RWPE1 (cell line): ENCODE measurements around the gene RRAGD.

Source experiments
- CTCF ChIA-PET: fragments of 350-600 bp; sonication (Branson Sonifier 250); formaldehyde crosslinking; extraction: SDS; loops from one replicate; lab custom pipeline; 2021; lab: Yijun Ruan, JAX
- POLR2A ChIA-PET: fragments of 400-600 bp; formaldehyde crosslinking; extraction: SDS; loops from one replicate; lab custom pipeline; 2020; ENCODE audit warnings: antibody characterized with exemption; ENCODE audit not compliant: low non-redundant PET; lab: Yijun Ruan, JAX
- DNase-seq: peaks from one replicate; pipeline ENCODE4 v3.0.0; 2012; ENCODE audit warnings: low spot score
- H3K27ac ChIP-seq: fragments of 450-650 bp; 2 replicates; pipeline ENCODE4 v1.5.1; 2017
- TF ChIP-seq, protein P1 (sequence below): fragments of 450-650 bp; conservative IDR thresholded peaks from 2 replicates; pipeline ENCODE4 v1.5.1; 2017; ENCODE audit warnings: low read depth, mild to moderate bottlenecking

Gene RRAGD

DNA sequence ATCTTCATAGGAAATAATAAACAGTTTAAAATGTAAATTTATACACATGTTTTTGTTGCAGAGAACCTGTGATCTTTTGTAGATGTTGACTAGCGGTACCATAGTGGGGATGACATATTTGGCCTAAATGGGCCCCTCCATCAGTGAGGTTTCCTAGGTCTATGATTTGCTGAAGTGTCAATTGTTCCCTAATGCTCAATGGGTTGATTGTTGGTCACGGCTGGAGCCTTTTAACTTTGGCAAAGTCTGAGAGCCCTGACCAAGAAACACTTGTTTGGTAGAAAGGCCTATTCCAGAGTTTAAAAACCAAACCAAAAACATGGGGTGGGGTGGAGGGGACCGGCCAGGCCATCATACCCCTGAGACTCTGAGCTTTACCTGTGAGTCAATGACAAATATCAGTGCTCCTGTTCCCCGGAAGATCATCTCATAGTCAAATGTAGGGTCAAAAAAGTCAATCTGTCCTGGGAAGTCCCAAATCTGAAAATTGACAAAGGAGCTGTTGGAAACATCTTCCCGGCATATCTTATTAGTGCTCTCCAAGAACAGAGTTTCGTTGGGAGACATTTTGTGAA is 25.1 kb downstream of the RRAGD start:
- CTCF ChIA-PET, result interaction anchor here (0.7 kb wide), 2 partner anchors 15 to 178 kb away, joined by 3 to 4 read pairs; no protein-coding TSS in a partner anchor
- POLR2A ChIA-PET, result no interaction called here
- TF ChIP-seq, protein P1, sequence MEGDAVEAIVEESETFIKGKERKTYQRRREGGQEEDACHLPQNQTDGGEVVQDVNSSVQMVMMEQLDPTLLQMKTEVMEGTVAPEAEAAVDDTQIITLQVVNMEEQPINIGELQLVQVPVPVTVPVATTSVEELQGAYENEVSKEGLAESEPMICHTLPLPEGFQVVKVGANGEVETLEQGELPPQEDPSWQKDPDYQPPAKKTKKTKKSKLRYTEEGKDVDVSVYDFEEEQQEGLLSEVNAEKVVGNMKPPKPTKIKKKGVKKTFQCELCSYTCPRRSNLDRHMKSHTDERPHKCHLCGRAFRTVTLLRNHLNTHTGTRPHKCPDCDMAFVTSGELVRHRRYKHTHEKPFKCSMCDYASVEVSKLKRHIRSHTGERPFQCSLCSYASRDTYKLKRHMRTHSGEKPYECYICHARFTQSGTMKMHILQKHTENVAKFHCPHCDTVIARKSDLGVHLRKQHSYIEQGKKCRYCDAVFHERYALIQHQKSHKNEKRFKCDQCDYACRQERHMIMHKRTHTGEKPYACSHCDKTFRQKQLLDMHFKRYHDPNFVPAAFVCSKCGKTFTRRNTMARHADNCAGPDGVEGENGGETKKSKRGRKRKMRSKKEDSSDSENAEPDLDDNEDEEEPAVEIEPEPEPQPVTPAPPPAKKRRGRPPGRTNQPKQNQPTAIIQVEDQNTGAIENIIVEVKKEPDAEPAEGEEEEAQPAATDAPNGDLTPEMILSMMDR, result no peak
- H3K27ac ChIP-seq, result no peak overlapping the region
- DNase-seq, result no peak

GRCh38 chr6:89385846-89386245 is 26.2 kb downstream of the RRAGD start:
- DNase-seq, result no peak
- TF ChIP-seq, protein P1, result no peak
- ChIA-PET CTCF (interaction anchor here (1.2 kb wide), 1 partner anchor 14 kb away, joined by 5 read pairs; no protein-coding TSS in a partner anchor), POLR2A (no interaction called here)
- H3K27ac ChIP-seq, result peak overlapping the region; percentile 75

GRCh38 chr6:89385156-89385667 is 26.9 kb downstream of the RRAGD start:
- CTCF ChIA-PET, result interaction anchor here (0.5 to 1.2 kb wide), 2 partner anchors 13 to 402 kb away, joined by 4 to 5 read pairs; no protein-coding TSS in a partner anchor
- H3K27ac ChIP-seq, result peak overlapping the region; percentile 75
- DNase-seq, result peak; percentile 75
- TF ChIP-seq, protein P1, result no peak
- POLR2A ChIA-PET, result no interaction called here

- CTCF ChIA-PET, result interaction anchor here (1.5 kb wide), 1 partner anchor 9 kb away, joined by 4 read pairs; no protein-coding TSS in a partner anchor
- no peak for DNase-seq
- POLR2A ChIA-PET, result no interaction called here
Measured at GRCh38 chr6:89381031-89381430, 31.0 kb downstream of the RRAGD start.

GRCh38 chr6:89379281-89379680 is 32.8 kb downstream of the RRAGD start:
- ChIA-PET POLR2A (no interaction called here), CTCF (no interaction called here)
- no peak overlapping the region for H3K27ac ChIP-seq
- TF ChIP-seq, protein P1, result no peak
- DNase-seq, result no peak

More at GRCh38 chr6:89381031-89381430, 31.0 kb downstream of the RRAGD start:
- no peak overlapping the region for H3K27ac ChIP-seq
- TF ChIP-seq, protein P1, result no peak

DNA sequence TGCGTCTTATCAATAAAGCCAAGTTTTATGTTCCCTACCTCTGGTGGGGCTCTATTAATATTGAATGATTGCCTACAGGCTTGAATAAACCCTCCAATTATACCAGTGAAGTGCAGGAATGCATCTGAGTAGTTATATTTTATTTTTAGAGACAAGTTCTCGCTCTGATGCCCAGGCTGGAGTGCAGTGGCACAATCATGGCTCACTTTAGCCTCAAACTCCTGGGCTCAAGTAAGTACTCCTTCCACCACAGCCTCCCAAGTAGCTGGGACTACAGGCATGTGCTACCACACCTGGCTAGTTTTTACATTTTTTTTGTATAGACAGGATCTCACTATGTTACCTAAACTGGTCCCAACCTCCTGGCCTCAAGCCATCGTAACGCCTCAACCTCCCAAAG is 33.4 kb downstream of the RRAGD start:
- ChIA-PET CTCF (no interaction called here), POLR2A (no interaction called here)
- H3K27ac ChIP-seq, result no peak overlapping the region
- TF ChIP-seq, protein P1, result no peak
- no peak for DNase-seq
